ENCODE data around the gene EXOC4.

Gene EXOC4

DNA sequence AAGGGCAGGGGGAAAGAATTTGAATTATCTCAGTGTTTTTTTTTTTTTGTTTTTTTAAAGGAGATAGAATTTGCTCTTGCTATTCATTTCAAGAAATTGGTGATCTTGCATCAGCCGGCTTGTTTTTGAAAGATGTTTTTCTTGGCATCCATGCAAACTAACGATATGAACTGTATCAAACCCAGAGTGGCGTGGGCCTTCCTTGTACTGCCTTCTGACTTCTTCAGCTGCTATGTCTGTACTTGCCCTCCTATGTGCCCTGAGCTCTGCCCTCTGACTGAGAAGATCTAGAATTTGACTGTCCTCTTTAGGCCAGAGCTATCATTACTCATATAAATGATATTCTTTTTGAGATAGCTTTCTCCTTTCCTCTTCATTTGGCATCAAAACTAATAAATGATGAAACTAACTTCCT is 183.1 kb downstream of the EXOC4 start:
- Histone ChIP-seq H4K20me1 (ENCODE audit: insufficient read depth, low read length) (no peaks in the 10 kb centered on the region), H3K27ac (ENCODE audit: low read depth, low read length, poor library complexity, severe bottlenecking) (no peak overlapping the region), H3K4me3 (ENCODE audit: low read depth, low read length, poor library complexity, severe bottlenecking) (no peak overlapping the region), H2AFZ (ENCODE audit: low read length) (no peak overlapping the region), H3F3A (ENCODE audit: insufficient read depth, low read length) (no peaks in the 10 kb centered on the region), H3K79me2 (ENCODE audit: insufficient read depth, low read length) (no peaks in the 10 kb centered on the region), H3K9me2 (ENCODE audit: low read depth, low read length) (no peaks in the 10 kb centered on the region), H3K36me3 (ENCODE audit: insufficient read depth, low read length) (no peaks in the 10 kb centered on the region), H3K4me1 (ENCODE audit: insufficient read depth, low read length, severe bottlenecking) (no peaks in the 10 kb centered on the region), H3K27me3 (ENCODE audit: insufficient read depth, low read length) (no peaks in the 10 kb centered on the region), H3K9ac (ENCODE audit: low read length) (no peak overlapping the region), H3K4me2 (ENCODE audit: low read length) (no peak overlapping the region), H3K9me3 (ENCODE audit: low read length) (no peaks in the 10 kb centered on the region)
- TF ChIP-seq EZH2 (IDR thresholded peaks at IDR 0.05; ENCODE audit: borderline replicate concordance, low read length) (no peak), CTCF (IDR thresholded peaks at IDR 0.05; ENCODE audit: low read length) (no peak)

GRCh38 chr7:133437544-133437943 is 184.7 kb downstream of the EXOC4 start:
- Histone ChIP-seq H3K4me2 (ENCODE audit: low read length) (no peak overlapping the region), H3K9ac (ENCODE audit: low read length) (no peak overlapping the region), H3K36me3 (ENCODE audit: insufficient read depth, low read length) (no peaks in the 10 kb centered on the region), H3K9me3 (ENCODE audit: low read length) (no peaks in the 10 kb centered on the region), H2AFZ (ENCODE audit: low read length) (no peak overlapping the region), H3K27ac (ENCODE audit: low read depth, low read length, poor library complexity, severe bottlenecking) (no peak overlapping the region), H3K4me1 (ENCODE audit: insufficient read depth, low read length, severe bottlenecking) (no peaks in the 10 kb centered on the region), H3F3A (ENCODE audit: insufficient read depth, low read length) (no peaks in the 10 kb centered on the region), H3K9me2 (ENCODE audit: low read depth, low read length) (no peaks in the 10 kb centered on the region), H3K79me2 (ENCODE audit: insufficient read depth, low read length) (no peaks in the 10 kb centered on the region), H3K4me3 (ENCODE audit: low read depth, low read length, poor library complexity, severe bottlenecking) (no peak overlapping the region), H3K27me3 (ENCODE audit: insufficient read depth, low read length) (no peaks in the 10 kb centered on the region), H4K20me1 (ENCODE audit: insufficient read depth, low read length) (no peaks in the 10 kb centered on the region)
- TF ChIP-seq CTCF (IDR thresholded peaks at IDR 0.05; ENCODE audit: low read length) = no peak

DNA sequence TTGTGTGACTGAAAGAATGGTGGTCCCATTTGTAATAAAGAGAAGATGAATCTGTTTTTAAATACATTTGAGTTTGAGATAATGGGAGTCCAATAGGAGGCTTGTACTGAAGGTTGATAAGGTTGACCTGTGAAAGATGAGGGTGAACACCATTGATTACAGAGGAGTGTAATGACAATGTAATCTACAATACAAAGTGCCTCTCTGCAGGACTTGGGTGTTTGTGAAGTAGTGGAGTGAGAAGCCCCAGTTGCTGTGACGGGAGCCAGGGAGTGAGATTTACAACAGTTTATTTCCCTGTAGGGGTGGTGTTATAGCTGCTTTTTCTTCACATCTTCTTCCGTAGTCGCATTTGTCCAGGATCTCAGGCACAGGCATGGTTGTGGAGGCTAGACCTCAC is 189.9 kb downstream of the EXOC4 start:
- H3K4me3 ChIP-seq (ENCODE audit: low read depth, low read length, poor library complexity, severe bottlenecking) = no peak overlapping the region
- no peaks in the 10 kb centered on the region for H4K20me1 ChIP-seq (ENCODE audit: insufficient read depth, low read length)
- H3K9me2 ChIP-seq (ENCODE audit: low read depth, low read length) = no peaks in the 10 kb centered on the region
- H3K27ac ChIP-seq (ENCODE audit: low read depth, low read length, poor library complexity, severe bottlenecking) = no peak overlapping the region
- no peak overlapping the region for H3K9ac ChIP-seq (ENCODE audit: low read length)
- no peaks in the 10 kb centered on the region for H3K79me2 ChIP-seq (ENCODE audit: insufficient read depth, low read length)
- H3K4me1 ChIP-seq (ENCODE audit: insufficient read depth, low read length, severe bottlenecking) = no peaks in the 10 kb centered on the region
- no peaks in the 10 kb centered on the region for H3K9me3 ChIP-seq (ENCODE audit: low read length)
- H3K27me3 ChIP-seq (ENCODE audit: insufficient read depth, low read length) = no peaks in the 10 kb centered on the region
- no peak overlapping the region for H3K4me2 ChIP-seq (ENCODE audit: low read length)
- no peaks in the 10 kb centered on the region for H3K36me3 ChIP-seq (ENCODE audit: insufficient read depth, low read length)
- H3F3A ChIP-seq (ENCODE audit: insufficient read depth, low read length) = no peaks in the 10 kb centered on the region
- TF ChIP-seq CTCF (IDR thresholded peaks at IDR 0.05; ENCODE audit: low read length) (no peak), EZH2 (IDR thresholded peaks at IDR 0.05; ENCODE audit: borderline replicate concordance, low read length) (no peak)
- no peak overlapping the region for H2AFZ ChIP-seq (ENCODE audit: low read length)

All from OCI-LY1 (cell line).